ENCODE data around the gene SEPHS2. TPM values are rescaled to one million over a fixed set of nuclear protein-coding genes. Genes with fewer than 3 reads are reported as not detected.
"Not testable (repeated sequence)": the region's sequence is repeated elsewhere in the genome, so short reads cannot be mapped to it uniquely, and the experiment has no call there.

SEPHS2 gene
- polyA plus RNA-seq, 1 donor = 85.3 TPM

DNA sequence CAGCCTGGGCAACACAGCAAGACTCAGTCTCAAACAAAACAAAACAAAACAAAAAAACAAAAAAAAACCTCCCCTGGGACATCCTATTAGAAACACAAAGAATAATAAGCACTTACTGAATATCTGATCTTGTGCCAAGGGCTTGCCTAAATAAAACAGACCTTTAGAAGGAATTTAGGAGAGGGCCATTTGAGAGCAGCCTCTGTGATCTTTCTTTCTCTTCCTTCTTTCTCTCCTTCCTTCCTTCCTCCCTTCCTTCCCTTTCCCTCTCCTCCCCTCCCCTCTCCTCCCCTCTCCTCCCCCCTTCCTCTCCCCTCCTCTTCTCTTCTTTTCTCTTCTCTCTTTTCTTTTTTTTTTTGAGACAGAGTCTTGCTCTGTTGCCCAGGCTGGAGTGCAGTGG, 39.2 kb upstream of the SEPHS2 start:
- DNase-seq = no peak

GRCh38 chr16:30482366-30482765, 36.7 kb upstream of the SEPHS2 start:
- WGBS (ENCODE audit: insufficient coverage, low lambda C conversion rate) = 100% methylated on average over 1 of the region's 3 CpGs
- Histone ChIP-seq H3K4me3 (ENCODE audit: low read length) (no peak overlapping the region), H3K9me3 (ENCODE audit: control insufficient read depth, low read depth, low read length) (no peaks in the 10 kb centered on the region), H3K36me3 (ENCODE audit: control insufficient read depth, insufficient read depth, low read length) (no peaks in the 10 kb centered on the region), H3K27ac (ENCODE audit: low read length) (no peak overlapping the region), H3K4me1 (ENCODE audit: control insufficient read depth, insufficient read depth, low read length) (no peaks in the 10 kb centered on the region), H3K27me3 (ENCODE audit: control insufficient read depth, insufficient read depth, low read length) (no peaks in the 10 kb centered on the region)
- DNase-seq = no peak

More for the DNA sequence above, 39.2 kb upstream of the SEPHS2 start:
- H3K4me1 ChIP-seq (ENCODE audit: control insufficient read depth, insufficient read depth, low read length) = no peaks in the 10 kb centered on the region
- no peak overlapping the region for H3K4me3 ChIP-seq (ENCODE audit: low read length)
- no peak overlapping the region for H3K27ac ChIP-seq (ENCODE audit: low read length)
- H3K9me3 ChIP-seq (ENCODE audit: control insufficient read depth, low read depth, low read length) = no peaks in the 10 kb centered on the region
- no peaks in the 10 kb centered on the region for H3K36me3 ChIP-seq (ENCODE audit: control insufficient read depth, insufficient read depth, low read length)
- no peaks in the 10 kb centered on the region for H3K27me3 ChIP-seq (ENCODE audit: control insufficient read depth, insufficient read depth, low read length)

GRCh38 chr16:30481381-30481780, 35.7 kb upstream of the SEPHS2 start:
- no peaks in the 10 kb centered on the region for H3K36me3 ChIP-seq (ENCODE audit: control insufficient read depth, insufficient read depth, low read length)
- no peak for DNase-seq
- H3K9me3 ChIP-seq (ENCODE audit: control insufficient read depth, low read depth, low read length) = no peaks in the 10 kb centered on the region
- H3K4me3 ChIP-seq (ENCODE audit: low read length) = no peak overlapping the region
- no peak overlapping the region for H3K27ac ChIP-seq (ENCODE audit: low read length)
- no peaks in the 10 kb centered on the region for H3K4me1 ChIP-seq (ENCODE audit: control insufficient read depth, insufficient read depth, low read length)
- 100% methylated on average over 1 of the region's 5 CpGs for WGBS (ENCODE audit: insufficient coverage, low lambda C conversion rate)
- H3K27me3 ChIP-seq (ENCODE audit: control insufficient read depth, insufficient read depth, low read length) = no peaks in the 10 kb centered on the region

DNA sequence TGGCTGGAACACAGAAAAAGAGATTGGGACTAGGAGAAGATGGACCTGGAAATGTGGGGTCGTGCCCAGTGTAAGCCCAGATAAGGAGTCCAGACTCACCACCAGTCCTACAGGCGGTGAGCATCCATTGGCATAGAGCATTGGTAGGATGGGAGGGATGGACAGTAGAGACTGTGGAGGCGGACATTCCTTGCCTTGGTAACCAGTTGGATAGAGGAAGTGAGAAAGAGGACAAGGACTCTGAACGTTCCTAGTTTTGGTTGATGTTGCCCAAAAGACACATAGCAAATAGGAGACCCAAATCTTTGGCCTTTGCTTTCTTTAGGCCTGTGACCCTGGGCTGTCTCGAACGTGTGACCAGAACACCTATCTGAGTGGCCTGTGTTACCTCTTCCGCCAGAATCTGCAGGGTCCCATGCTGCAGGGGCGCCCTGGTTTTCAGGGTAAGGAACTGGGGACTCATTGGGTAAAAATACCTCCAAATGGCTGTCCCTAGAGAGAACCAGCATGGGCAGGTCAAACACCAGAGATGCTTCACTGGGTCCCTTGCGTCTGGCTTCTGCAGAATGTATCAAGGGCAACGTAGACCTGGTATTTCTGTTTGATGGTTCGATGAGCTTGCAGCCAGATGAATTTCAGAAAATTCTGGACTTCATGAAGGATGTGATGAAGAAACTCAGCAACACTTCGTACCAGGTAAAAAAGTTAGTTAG, 33.2 kb upstream of the SEPHS2 start:
- H3K27me3 ChIP-seq (ENCODE audit: control insufficient read depth, insufficient read depth, low read length) = peaks cover 11% of the 10 kb centered on the region
- H3K4me3 ChIP-seq (ENCODE audit: low read length) = no peak overlapping the region
- no peaks in the 10 kb centered on the region for H3K4me1 ChIP-seq (ENCODE audit: control insufficient read depth, insufficient read depth, low read length)
- H3K9me3 ChIP-seq (ENCODE audit: control insufficient read depth, low read depth, low read length) = peaks cover 4% of the 10 kb centered on the region
- no peak overlapping the region for H3K27ac ChIP-seq (ENCODE audit: low read length)
- H3K36me3 ChIP-seq (ENCODE audit: control insufficient read depth, insufficient read depth, low read length) = no peaks in the 10 kb centered on the region
- 86% methylated on average over 1 of the region's 12 CpGs for WGBS (ENCODE audit: insufficient coverage, low lambda C conversion rate)
- no peak for DNase-seq

GRCh38 chr16:30477773-30478172, 32.1 kb upstream of the SEPHS2 start:
- H3K27ac ChIP-seq (ENCODE audit: low read length); H3K9me3 ChIP-seq (ENCODE audit: control insufficient read depth, low read depth, low read length); H3K36me3 ChIP-seq (ENCODE audit: control insufficient read depth, insufficient read depth, low read length); H3K4me1 ChIP-seq (ENCODE audit: control insufficient read depth, insufficient read depth, low read length); H3K4me3 ChIP-seq (ENCODE audit: low read length); DNase-seq: not testable (repeated sequence)
- H3K27me3 ChIP-seq (ENCODE audit: control insufficient read depth, insufficient read depth, low read length) = peaks cover 19% of the 10 kb centered on the region
- 95% methylated on average over 1 of the region's 3 CpGs for WGBS (ENCODE audit: insufficient coverage, low lambda C conversion rate)

DNA sequence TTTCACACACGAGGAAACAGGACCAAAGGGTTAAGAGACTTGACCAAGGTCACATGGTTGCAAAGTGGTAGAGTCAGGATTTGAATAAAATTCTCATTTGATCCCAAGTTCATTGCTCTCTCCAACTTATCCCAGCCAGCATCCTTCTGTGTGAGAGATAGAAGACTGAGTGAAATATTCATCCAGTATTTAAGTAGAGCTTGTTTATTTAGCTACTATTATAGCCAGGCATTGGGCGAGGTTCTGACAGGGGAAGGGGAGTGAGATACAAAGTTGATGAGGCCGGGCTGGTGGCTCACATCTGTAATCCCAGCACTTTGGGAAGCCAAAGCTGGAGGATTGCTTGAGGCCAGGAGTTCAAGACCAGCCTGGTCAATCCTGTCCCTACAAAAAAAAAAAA, 31.3 kb upstream of the SEPHS2 start:
- Histone ChIP-seq H3K36me3 (ENCODE audit: control insufficient read depth, insufficient read depth, low read length) (no peaks in the 10 kb centered on the region), H3K27ac (ENCODE audit: low read length) (no peak overlapping the region), H3K4me1 (ENCODE audit: control insufficient read depth, insufficient read depth, low read length) (peaks cover 6% of the 10 kb centered on the region), H3K9me3 (ENCODE audit: control insufficient read depth, low read depth, low read length) (peaks cover 4% of the 10 kb centered on the region), H3K4me3 (ENCODE audit: low read length) (no peak overlapping the region), H3K27me3 (ENCODE audit: control insufficient read depth, insufficient read depth, low read length) (peaks cover 19% of the 10 kb centered on the region)
- no peak for DNase-seq
- WGBS (ENCODE audit: insufficient coverage, low lambda C conversion rate) = no CpG with 5 or more reads among the region's 3 CpGs

DNA sequence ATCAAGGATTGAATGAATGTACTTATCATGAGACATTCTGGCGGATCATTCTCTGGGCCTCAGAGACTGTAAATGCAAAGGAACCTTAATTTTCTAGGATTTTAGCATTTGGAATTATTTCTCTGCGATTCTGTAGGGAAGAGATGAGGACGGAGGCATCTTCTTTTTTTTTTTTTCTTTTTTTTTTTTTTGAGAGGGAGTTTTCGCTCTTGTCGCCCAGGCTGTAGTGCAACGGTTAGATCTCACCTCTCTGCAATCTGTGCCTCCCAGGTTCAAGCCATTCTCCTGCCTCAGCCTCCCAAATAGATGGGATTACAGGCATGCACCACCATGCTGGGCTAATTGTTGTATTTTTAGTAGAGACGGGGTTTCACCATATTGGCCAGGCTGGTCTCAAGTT, 29.0 kb upstream of the SEPHS2 start:
- Histone ChIP-seq H3K27me3 (ENCODE audit: control insufficient read depth, insufficient read depth, low read length) (peaks cover 19% of the 10 kb centered on the region), H3K27ac (ENCODE audit: low read length) (no peak overlapping the region), H3K9me3 (ENCODE audit: control insufficient read depth, low read depth, low read length) (peaks cover 4% of the 10 kb centered on the region), H3K4me1 (ENCODE audit: control insufficient read depth, insufficient read depth, low read length) (peaks cover 6% of the 10 kb centered on the region), H3K4me3 (ENCODE audit: low read length) (no peak overlapping the region), H3K36me3 (ENCODE audit: control insufficient read depth, insufficient read depth, low read length) (no peaks in the 10 kb centered on the region)
- no peak for DNase-seq
- no CpG with 5 or more reads among the region's 7 CpGs for WGBS (ENCODE audit: insufficient coverage, low lambda C conversion rate)

- Histone ChIP-seq H3K9me3 (ENCODE audit: control insufficient read depth, low read depth, low read length) (peaks cover 4% of the 10 kb centered on the region), H3K27ac (ENCODE audit: low read length) (no peak overlapping the region), H3K4me1 (ENCODE audit: control insufficient read depth, insufficient read depth, low read length) (peaks cover 6% of the 10 kb centered on the region), H3K4me3 (ENCODE audit: low read length) (no peak overlapping the region), H3K36me3 (ENCODE audit: control insufficient read depth, insufficient read depth, low read length) (no peaks in the 10 kb centered on the region), H3K27me3 (ENCODE audit: control insufficient read depth, insufficient read depth, low read length) (peaks cover 19% of the 10 kb centered on the region)
- WGBS (ENCODE audit: insufficient coverage, low lambda C conversion rate) = no CpG with 5 or more reads among the region's 35 CpGs
- no peak for DNase-seq
Measured at GRCh38 chr16:30474074-30474452, 28.4 kb upstream of the SEPHS2 start.

DNA sequence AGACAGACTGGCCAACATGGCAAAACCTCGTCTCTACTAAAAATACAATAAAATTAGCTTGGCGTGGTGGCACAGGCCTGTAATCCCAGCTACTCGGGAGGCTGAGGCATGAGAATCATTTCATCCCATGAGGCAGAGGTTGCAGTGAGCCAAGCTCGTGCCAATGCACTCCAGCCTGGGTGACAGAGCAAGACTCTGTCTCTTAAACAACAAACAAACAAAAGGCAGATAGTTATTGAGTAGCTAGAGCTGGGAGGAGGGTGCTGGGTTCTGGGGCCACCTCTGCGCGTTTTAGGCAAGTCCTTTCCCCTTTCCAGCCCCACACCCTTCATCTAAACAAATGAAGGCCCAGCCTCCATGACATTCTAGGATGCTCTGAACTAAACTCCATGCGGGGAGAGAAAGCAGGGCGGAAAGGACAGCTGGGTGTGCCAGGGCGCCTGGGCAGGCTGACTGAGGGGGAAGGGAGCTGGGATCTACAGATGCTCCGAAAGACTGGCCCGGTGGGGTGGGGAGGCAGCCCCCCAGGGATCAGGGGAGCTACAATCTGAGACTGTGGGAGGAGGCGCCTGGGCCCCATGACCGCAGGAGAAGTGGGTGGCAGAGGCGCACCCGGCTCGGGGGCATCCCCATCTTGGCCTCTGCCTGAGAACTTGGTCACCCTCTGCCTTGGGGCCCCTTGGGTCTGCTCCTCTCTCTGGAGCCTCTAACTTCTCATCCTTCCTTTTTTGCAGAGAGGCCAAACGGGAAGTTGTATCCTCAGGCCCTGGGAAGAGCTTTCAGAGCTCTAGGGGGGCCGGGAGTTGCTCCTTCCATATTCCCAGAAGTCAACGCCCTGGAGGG, 27.8 kb upstream of the SEPHS2 start:
- H3K36me3 ChIP-seq (ENCODE audit: control insufficient read depth, insufficient read depth, low read length) = no peaks in the 10 kb centered on the region
- H3K4me3 ChIP-seq (ENCODE audit: low read length) = no peak overlapping the region
- peaks cover 6% of the 10 kb centered on the region for H3K4me1 ChIP-seq (ENCODE audit: control insufficient read depth, insufficient read depth, low read length)
- no CpG with 5 or more reads among the region's 19 CpGs for WGBS (ENCODE audit: insufficient coverage, low lambda C conversion rate)
- peaks cover 4% of the 10 kb centered on the region for H3K9me3 ChIP-seq (ENCODE audit: control insufficient read depth, low read depth, low read length)
- no peak overlapping the region for H3K27ac ChIP-seq (ENCODE audit: low read length)
- H3K27me3 ChIP-seq (ENCODE audit: control insufficient read depth, insufficient read depth, low read length) = peaks cover 19% of the 10 kb centered on the region
- no peak for DNase-seq

- Histone ChIP-seq H3K4me1 (ENCODE audit: control insufficient read depth, insufficient read depth, low read length) (peaks cover 6% of the 10 kb centered on the region), H3K36me3 (ENCODE audit: control insufficient read depth, insufficient read depth, low read length) (no peaks in the 10 kb centered on the region), H3K27me3 (ENCODE audit: control insufficient read depth, insufficient read depth, low read length) (peaks cover 19% of the 10 kb centered on the region), H3K27ac (ENCODE audit: low read length) (no peak within 1 kb of the TSS), H3K9me3 (ENCODE audit: control insufficient read depth, low read depth, low read length) (peaks cover 4% of the 10 kb centered on the region), H3K4me3 (ENCODE audit: low read length) (no peak within 1 kb of the TSS)
- WGBS (ENCODE audit: insufficient coverage, low lambda C conversion rate) = 77% methylated on average over 2 of the region's 8 CpGs
- DNase-seq = peak in 1 of 2 donors; percentile 51
Measured at GRCh38 chr16:30472328-30472942, 26.8 kb upstream of the SEPHS2 start, which contains the start of gene ITGAL. TSS of gene ITGAL (plus strand) at chr16:30472742. CDS start at chr16:30472838, 96 bp downstream.
